Cardiac muscle cell (in vitro differentiated cells and primary cell): Measurements from ENCODE around the gene HID1. TPM values are rescaled to one million over a fixed set of nuclear protein-coding genes. Genes with fewer than 3 reads are reported as not detected.
A peak's percentile ranks its signal among the peaks of the same experiment; 100 is the strongest.

Experiments used
- DNase-seq, 2 donors: peaks; one replicate each; pipeline versions ENCODE4 v3.0.0 to v3.0.0-alpha.2; 2010 to 2017; ENCODE audit warnings: low read depth in 1 of 2, low spot score in 1 of 2
- H3K27ac ChIP-seq: fragments of 200-600 bp; sonication (generic); 2 replicates; pipeline ENCODE4 v1.5.1; 2016
- H3K27me3 ChIP-seq: fragments of 200-600 bp; sonication (generic); 2 replicates; pipeline ENCODE4 v1.6.0; 2016; ENCODE audit warnings: control low read depth
- H3K36me3 ChIP-seq: fragments of 200-600 bp; sonication (generic); 2 replicates; pipeline ENCODE4 v1.5.1; 2016; ENCODE audit warnings: control low read depth
- H3K4me1 ChIP-seq: fragments of 200-600 bp; sonication (generic); 2 replicates; pipeline ENCODE4 v1.8.1; 2017; ENCODE audit warnings: low read depth, mild to moderate bottlenecking, mixed run types
- H3K4me3 ChIP-seq: fragments of 200-600 bp; sonication (generic); 2 replicates; pipeline ENCODE4 v1.5.1; 2016; ENCODE audit warnings: mild to moderate bottlenecking
- H3K9me3 ChIP-seq: fragments of 200-600 bp; sonication (generic); 2 replicates; pipeline ENCODE4 v1.5.1; 2017; ENCODE audit warnings: low read depth, mild to moderate bottlenecking, control low read depth
- CTCF ChIP-seq: IDR thresholded peaks from 2 replicates; pipeline ENCODE4 v1.5.1; 2012; ENCODE audit warnings: low read depth, mild to moderate bottlenecking, low read length
- polyA plus RNA-seq: library from polyadenylated mRNA; unstranded; fragments of >200 nt; fragmentation: Nextera tagmentation; extraction: Ambion mirVana; gene quantifications from 2 replicates; pipeline ENCODE4 v1.2.1, GENCODE V29; 2016
- total RNA-seq: library from RNA; depleted of rRNA; stranded (reverse); fragments of >200 nt; gene quantifications from 2 replicates; pipeline ENCODE4 v1.2.3, GENCODE V29; 2016

The HID1 gene
- total and polyA plus RNA-seq, 2 experiments from 2014 or later = 45.4 to 46.3 TPM

- H3K27me3 ChIP-seq = peaks cover 17% of the 10 kb centered on the region
- H3K36me3 ChIP-seq = no peaks in the 10 kb centered on the region
- no peak overlapping the region for H3K4me3 ChIP-seq
- peak; percentile 54 to 73 for DNase-seq
- no peaks in the 10 kb centered on the region for H3K9me3 ChIP-seq
- peak; percentile 54 for TF ChIP-seq CTCF
- H3K27ac ChIP-seq = no peak overlapping the region
- no peaks in the 10 kb centered on the region for H3K4me1 ChIP-seq
Observed at GRCh38 chr17:74960570-74961342, 11.8 kb downstream of the HID1 start.

DNA sequence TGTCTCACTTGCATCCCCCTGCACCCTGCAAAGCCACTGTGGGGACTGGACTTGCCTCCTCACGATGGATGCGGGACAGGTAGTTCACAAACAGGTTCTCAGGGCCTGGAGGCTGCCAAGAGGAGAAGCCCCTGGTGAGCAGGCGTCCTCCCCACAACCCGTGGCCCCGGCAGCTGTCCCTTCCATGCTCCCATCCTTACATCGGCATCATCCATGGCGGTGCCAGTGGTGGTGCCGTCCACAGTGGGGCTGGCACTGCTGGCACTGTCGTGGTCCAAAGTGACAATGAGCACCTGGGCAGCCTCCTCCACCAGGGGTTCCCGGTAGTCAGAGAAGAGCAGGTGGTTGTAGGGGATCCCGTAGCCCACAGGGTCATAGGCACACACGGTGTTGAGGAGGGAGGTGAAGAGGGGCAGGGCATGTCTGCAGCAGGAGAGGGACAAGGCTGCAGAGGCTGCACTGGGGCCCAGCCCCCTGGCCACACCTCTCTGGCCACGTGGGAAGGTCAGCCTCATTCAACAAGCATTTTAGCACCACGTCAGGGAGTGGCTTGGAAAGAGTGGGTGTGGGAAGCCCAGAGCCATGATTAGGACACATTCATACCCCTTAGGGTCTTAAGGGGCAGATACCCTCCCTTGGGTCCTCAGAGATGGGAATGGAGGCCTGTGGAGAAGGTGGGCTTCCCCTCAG, 12.6 kb downstream of the HID1 start:
- Histone ChIP-seq H3K27me3 (peaks cover 17% of the 10 kb centered on the region), H3K36me3 (no peaks in the 10 kb centered on the region), H3K9me3 (no peaks in the 10 kb centered on the region), H3K27ac (no peak overlapping the region), H3K4me3 (no peak overlapping the region), H3K4me1 (no peaks in the 10 kb centered on the region)
- peak in 1 of 2 donors; percentile 16 for DNase-seq
- no peak for TF ChIP-seq CTCF

DNA sequence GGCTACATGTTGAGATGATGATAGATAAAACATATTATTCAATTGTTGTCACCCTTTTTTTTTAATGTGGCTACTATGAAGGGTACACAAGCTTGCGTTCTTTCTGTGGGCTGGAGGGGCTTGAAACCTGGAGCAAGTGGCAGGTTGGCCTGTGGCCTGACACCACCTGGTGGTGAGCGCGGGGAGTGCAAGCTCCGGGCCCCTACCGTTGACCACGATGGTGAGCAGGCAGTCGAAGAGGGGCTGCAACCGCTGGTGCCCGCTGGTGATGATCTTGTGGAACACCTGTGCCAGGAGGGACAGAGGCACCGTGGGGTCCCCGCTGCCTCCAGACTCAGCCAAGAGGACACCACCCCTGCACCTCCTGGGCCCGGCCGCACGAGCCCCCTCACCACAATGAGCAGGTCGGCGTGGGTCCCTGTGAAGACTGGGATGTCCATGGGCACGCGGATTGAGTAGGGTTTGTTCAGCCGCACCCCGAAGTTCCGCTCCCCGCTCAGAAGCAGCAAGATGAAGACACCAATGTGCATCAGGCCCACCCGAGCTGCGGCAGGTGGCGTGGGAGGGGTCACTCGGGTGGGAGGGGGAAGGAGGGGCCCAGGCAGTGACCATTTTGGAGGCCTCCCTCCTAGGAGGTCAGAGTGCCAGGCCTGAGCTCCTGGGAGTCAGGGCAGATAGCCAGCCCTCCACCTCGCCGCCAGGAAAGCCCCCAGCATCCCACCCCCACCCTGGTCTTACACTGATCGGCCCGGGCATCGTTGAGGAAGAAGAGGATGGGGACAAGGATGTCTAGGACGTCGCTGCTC, 14.4 kb downstream of the HID1 start:
- no peaks in the 10 kb centered on the region for H3K9me3 ChIP-seq
- no peak overlapping the region for H3K4me3 ChIP-seq
- TF ChIP-seq CTCF = peak; percentile 95
- peaks cover 17% of the 10 kb centered on the region for H3K27me3 ChIP-seq
- no peaks in the 10 kb centered on the region for H3K4me1 ChIP-seq
- H3K36me3 ChIP-seq = no peaks in the 10 kb centered on the region
- DNase-seq = peak; percentile 67 to 78
- no peak overlapping the region for H3K27ac ChIP-seq

DNA sequence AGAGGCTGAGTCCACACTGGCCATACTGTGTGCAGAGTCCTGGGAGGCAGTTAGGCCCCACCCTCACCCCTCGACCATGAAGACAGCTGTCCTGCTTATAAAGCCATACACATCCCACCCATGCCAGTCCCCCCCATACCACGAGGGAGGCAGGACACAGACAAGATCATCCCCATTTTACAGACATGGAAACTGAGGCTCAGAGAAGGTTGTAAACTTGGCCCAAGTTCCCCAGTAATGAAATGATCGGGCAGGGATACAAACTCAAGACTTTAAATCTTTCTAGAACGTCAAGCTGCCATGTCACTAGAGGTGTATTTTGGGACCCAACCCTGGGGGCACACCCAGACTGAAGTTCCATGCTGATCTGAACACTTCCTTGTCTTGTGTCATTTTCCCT, 16.5 kb downstream of the HID1 start:
- Histone ChIP-seq H3K9me3 (no peaks in the 10 kb centered on the region), H3K36me3 (no peaks in the 10 kb centered on the region), H3K27ac (no peak overlapping the region), H3K4me1 (no peaks in the 10 kb centered on the region), H3K27me3 (peaks cover 32% of the 10 kb centered on the region), H3K4me3 (no peak overlapping the region)
- no peak for DNase-seq
- TF ChIP-seq CTCF = no peak

DNA sequence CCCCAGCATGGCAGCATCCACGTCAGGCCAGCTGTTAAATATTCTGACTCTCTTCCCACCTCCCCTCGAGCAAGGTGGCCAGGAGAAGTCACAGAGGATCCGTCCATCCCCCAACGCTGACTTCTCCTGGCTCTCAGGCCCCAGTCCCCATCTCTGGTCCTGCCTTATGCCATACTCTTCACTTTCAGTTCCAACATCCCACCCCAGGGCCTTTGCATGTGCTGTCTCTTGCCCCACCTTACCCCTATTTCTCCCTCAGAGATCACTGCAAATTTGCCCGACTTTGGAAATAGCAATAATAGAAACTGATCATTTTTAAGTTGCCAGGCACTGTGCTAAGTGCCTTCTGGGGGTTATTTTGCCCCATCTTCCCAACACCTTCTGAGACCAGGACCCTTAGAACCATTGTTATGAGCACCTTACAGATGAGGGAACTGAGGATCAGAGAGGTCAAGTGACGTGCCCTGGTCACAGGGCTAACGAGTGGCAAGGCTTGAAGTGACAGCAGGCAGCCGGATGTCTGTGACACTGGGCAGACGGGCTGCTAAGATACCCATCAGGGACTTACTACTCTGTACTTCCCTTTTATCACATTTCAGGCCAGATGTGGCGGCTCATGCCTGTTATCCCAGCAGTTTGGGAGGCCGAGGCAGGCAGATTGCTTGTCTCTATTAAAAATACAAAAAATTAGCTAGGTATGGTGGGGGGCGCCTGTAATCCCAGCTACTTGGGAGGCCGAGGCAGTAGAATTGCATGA, 17.7 kb downstream of the HID1 start:
- TF ChIP-seq CTCF = no peak
- peaks cover 43% of the 10 kb centered on the region for H3K27me3 ChIP-seq
- DNase-seq = no peak

More for the DNA sequence above, 17.7 kb downstream of the HID1 start:
- Histone ChIP-seq H3K36me3 (no peaks in the 10 kb centered on the region), H3K9me3 (no peaks in the 10 kb centered on the region), H3K4me3 (no peak overlapping the region), H3K27ac (no peak overlapping the region), H3K4me1 (no peaks in the 10 kb centered on the region)
